HS-27A (cell line): ENCODE results near the gene ASGR1.

Source experiments
- DNase-seq: peaks from one replicate; pipeline ENCODE4 v3.0.0-alpha.2; 2012; ENCODE audit warnings: low read depth, missing footprints

The ASGR1 gene, protein sequence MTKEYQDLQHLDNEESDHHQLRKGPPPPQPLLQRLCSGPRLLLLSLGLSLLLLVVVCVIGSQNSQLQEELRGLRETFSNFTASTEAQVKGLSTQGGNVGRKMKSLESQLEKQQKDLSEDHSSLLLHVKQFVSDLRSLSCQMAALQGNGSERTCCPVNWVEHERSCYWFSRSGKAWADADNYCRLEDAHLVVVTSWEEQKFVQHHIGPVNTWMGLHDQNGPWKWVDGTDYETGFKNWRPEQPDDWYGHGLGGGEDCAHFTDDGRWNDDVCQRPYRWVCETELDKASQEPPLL

DNA sequence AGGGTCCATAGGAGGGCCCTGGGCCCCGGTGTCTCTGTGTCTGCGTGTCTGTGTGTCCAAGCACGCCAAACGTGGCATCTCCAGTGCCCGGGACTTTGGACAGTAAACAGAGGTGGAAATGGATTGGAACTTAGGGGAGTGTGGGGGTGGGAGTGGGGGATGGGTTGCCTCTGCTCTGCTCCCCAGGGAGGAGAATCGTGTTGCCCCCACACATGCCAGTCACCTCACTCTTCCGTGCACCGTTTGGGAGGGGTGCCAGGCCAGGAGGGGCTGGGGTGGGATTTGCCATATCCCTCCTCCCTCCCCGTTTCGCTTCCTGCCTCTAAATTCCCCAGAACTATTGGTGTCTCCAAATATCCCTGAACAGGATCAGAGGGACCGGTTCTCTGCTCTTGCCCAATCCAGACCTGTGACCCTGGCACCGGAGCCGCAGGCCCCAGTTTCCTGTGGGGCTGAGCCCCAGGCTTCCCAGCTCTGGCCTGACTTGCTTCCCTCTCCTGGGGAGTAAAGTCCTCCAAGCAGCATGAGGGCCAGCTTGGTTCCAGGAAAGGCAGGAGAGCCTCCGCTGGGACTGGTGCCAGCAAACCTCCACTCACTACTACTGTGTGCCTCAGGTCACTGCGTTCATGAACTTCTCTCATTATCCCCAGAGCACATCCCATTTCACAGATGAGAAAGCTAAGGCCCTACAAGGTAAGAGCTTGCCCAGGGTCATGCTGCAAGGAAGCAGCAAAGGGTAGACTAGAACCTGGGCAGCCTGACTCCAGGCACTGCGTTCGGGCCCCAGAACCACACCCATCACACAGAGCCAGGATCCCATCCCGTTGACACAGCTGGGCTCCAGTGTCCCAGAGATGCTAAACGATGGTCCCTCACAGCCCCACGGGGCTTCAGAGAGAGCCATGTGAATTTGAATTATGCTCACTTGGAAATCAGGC lies at the start of gene ASGR1:
ASGR1 (minus strand) TSS at position 54 of the 938 bp plus-strand sequence. CDS start 807 bp downstream, outside the sequence.
- no peak for DNase-seq

DNA sequence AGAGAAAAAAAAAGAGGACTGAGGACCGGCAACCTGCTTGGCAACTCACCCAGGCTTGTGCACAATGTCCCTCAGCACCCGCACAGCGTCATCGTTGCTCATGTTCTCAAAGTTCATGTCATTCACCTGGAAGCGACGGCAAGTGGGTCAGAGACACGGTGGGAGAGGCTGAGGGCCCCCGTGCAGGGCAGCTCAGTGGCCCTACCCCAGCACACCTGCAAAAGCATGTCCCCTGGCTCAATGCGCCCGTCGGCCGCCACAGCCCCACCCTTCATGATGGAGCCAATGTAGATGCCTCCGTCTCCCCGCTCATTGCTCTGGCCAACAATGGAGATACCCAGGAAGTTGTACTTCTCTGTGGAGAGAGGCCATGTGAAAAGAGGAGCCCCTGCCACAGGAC lies 49.8 kb upstream of the ASGR1 start:
- DNase-seq = no peak

DNA sequence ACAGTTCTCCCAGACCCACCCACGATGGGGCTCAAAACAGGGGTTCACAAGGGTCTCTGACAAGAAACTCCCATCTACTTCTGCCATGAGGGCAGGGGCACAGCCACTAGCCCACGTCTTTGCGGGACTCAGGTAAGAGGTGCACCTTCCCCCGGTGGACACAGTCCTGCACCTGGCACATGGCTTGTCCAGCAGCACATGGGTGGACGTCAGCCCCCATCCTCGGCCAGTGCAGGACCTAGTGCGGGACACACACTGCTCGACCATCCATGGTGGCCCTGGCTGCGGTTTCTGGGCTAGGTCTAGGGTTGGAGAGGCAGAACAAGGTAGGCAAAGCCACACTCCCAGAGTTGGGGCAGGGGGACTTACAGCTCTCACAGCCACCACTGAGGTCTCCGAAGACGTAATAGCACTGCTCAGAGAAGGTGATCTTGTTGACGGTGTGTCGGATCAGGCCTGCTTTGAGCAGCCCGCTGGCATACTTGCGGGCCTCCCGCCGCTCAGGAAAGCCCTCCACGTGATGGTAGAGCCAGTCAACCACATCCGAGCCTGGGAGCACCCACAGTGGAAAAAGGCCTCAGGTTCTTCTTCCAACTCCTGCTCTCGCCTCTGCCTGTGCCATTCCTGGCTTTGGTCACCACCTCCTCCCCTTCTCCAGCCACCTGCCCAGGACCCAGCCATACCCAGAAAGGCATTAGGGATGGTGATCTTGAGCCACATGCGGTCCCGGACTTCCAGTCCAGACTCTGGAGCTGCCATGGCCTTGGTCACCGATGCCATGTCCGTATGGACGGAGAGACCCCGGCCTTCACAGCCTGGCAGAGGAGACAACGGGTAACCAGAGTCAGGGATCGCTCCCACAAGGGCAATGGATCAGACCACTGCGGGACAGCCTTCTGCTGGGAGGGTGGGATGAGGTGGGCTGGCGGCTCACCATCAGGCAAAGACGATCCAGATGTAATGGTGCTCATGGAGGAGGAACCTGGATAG lies 47.8 kb upstream of the ASGR1 start:
- no peak for DNase-seq

DNA sequence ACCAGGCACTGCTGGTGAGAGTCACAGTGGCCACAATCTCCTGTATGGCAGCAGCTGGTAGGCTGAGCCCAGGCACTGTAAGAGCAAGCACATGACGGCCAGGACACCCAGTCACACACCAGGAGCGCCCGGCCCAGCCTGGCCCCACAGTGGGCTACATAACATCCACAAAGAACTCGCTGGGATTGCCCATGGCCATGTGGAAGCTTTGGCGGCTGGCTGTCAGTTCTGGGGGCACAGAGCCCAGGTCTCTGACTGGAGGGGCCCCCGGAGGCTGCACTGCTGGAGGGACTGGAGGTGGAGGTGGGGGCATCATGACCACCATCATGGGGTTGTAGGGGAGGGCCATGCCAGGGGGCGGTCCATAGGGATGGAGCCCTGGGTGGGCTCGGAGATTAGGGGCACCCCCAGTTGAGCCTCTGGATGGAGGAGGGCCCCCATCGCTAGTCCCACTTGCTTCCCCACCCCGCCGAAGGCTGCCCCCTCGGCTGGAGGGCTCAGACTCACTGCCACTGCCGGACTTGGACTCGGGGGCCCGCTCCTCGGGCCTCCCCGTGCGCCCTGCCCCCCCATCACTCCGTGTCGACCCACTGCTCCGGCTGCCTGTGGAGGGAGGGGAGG lies 46.7 kb upstream of the ASGR1 start:
- DNase-seq = no peak

DNA sequence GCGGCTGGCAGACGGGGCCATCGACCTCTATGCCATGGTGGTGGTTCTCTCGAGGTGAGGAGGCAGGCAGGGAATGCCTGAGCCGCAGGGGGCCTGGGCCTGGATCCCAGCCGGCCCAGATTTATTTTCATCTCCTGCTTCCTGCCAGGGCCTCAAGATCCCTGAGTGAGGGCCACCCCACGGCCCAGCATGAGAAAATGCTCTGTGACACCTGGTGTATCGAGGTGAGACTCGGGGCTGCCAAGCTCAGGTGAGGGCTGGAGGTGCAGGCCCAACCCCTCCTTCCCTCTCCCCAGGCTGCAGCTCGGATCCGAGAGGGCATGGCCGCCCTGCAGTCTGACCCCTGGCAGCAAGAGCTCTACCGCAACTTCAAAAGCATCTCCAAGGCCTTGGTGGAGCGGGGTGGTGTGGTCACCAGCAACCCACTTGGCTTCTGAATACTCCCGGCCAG lies 45.5 kb upstream of the ASGR1 start:
- DNase-seq = no peak

DNA sequence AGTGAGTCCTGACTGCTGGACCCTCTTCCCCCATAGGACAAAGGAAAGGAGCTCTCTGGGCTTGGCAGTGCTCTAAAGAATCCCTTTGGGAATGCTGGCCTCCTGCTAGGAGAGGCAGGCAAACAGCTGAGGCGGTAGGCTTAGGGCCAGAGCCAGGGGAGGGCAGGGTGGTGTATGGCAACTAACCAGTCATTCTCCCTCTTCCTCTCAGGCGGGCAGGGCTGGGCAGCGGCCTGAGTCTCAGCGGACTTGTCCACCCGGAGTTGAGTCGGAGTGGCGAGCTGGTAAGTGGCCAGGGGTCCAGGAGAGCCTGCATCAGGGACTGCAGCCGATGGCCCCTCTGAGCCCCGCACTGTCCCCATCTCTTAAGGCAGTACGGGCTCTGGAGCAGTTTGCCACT lies 44.9 kb upstream of the ASGR1 start:
- no peak for DNase-seq

DNA sequence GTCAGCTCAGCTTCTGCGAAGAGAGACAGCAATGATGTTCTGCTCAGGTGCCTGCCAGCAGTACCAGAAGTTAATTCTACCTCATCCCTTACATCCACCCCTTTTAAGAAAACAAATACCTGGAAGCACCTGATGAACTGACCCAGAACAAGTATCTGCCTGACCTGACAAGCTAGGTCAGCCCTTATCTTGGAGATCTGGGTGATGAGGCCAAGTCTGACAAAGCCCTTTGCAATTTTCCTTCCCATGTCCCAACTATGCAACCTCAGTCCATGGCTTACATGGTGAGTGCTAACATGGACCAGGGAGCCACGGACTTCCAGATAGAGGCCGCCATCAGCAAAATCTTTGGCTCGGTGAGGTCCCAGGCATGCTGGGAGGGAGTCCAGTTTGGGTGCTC lies 44.2 kb upstream of the ASGR1 start:
- DNase-seq = no peak

DNA sequence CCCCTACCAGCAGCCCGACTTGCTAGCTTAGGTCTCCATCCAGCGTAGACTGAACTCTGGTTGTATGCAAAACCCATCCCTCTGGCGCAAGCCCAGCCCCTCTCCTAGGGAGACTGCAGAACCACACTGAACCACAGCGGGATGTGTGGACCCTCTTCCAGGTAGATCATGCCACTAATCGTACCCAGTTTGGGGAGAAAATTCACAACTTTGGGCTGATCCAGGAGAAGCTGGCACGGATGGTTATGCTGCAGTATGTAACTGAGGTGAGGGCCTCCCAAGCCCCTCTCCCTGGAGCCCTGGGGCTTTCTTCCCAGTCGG lies 43.8 kb upstream of the ASGR1 start:
- DNase-seq = no peak

DNA sequence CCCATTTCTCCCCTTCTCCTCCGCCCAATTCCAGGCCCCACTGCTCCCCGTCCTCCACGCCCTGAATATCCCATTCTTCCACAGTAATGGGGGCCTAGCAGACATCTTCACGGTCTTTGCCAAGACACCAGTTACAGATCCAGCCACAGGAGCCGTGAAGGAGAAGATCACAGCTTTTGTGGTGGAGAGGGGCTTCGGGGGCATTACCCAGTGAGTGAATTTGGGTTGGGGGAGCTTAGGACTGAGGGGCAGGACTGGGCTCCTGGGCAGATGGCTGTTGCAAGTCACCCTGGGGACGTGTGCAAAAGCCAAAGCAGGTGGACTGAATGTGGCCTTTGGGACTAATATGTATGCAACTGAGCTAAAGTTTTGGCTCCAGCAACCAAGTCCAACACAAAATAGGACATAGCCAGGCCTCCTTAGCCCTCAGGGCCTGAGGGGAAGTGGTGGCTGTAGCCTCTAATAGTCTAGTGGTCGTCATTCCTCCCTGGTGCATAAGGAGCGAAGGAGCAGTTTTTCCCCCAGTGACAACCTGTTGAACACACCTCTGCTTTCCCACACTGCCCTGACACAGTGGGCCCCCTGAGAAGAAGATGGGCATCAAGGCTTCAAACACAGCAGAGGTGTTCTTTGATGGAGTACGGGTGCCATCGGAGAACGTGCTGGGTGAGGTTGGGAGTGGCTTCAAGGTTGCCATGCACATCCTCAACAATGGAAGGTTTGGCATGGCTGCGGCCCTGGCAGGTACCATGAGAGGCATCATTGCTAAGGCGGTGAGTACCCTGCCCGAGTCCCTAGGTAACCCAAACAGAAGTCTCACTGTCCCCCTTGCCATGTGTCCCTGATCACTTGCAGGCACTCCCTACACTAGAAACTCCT lies 43.2 kb upstream of the ASGR1 start:
- no peak for DNase-seq

DNA sequence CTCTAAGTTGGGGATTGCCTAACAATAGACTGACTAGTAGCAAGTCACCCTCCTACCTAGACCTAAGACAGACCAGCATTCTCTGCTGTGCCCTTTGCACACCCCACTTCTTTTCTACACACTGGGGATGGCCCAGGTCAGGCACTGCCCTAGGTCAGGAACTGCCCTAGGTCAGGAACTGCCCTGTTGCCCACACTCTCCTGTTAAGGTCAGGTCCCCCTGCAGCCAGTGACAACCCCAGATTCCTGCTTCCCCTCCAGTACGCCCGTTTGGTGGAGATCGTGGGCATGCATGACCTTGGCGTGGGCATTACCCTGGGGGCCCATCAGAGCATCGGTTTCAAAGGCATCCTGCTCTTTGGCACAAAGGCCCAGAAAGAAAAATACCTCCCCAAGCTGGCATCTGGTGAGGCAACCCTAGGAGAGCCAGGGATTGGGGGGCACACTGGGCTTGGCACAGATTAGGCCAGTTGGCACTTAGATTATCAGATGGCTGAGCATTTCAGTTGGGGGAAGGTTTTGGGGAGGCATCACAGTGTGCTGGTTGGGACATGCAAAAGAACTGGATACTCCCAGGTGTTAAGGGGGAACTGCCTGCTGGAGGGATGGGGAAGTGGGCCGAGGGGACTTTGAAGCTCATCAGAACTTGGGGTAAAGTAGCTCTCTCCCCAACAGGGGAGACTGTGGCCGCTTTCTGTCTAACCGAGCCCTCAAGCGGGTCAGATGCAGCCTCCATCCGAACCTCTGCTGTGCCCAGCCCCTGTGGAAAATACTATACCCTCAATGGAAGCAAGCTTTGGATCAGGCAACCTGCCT lies 42.3 kb upstream of the ASGR1 start:
- DNase-seq = no peak

DNA sequence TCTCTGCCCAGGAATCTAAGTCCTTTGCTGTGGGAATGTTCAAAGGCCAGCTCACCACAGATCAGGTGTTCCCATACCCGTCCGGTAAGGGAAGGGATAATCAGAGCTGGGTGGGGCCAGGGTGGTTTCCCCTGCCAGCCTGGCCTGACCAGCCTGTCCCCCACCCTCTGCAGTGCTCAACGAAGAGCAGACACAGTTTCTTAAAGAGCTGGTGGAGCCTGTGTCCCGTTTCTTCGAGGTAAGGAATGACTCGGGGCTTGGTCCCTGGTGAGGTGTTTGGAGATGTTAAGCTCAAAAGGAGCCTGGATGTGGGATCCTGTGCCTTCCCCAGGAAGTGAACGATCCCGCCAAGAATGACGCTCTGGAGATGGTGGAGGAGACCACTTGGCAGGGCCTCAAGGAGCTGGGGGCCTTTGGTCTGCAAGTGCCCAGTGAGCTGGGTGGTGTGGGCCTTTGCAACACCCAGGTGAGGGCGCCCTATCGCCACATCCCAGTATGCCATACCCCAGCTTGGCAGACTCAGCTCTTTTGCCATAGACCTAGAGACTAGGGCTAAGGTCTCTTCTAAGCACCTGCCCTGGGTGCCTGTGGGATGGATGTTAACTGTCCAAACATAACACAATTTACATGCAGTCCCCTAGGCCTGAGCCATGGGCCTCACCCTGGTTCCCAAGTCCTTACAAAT lies 41.6 kb upstream of the ASGR1 start:
- no peak for DNase-seq

DNA sequence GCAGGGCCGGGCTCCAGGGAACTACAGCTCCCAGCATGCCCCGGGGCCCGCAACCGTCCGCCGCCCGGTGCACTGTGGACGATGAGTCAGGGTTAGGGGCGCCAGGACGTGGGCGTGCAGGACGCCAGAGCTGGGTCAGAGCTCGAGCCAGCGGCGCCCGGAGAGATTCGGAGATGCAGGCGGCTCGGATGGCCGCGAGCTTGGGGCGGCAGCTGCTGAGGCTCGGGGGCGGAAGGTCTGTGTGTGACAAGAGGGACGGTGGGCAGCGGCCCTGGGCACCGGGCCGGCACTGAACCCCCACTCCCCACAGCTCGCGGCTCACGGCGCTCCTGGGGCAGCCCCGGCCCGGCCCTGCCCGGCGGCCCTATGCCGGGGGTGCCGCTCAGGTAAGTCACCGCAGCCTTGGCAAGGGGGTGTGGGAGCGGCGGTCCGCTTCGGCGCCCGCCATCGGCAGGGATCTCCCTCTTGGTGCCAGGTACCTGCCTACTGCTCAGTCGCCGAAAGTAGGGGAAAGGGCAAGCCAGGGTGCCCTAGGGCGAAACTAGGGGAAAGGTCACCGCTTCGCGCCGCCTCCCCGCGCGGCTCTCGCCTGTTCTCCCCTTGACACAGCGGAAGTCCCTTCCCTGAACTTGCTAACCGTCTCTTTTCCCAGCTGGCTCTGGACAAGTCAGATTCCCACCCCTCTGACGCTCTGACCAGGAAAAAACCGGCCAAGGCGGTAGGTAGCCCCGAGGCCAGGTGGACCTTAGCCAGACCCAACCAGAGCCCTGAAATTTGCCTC lies 40.8 kb upstream of the ASGR1 start, which contains the start of the genes ACADVL and DLG4:
ACADVL (plus strand) TSS at position 127 of the 781 bp plus-strand sequence; CDS start at position 174, 47 bp downstream.
DLG4 (minus strand) TSS at position 25 of the 781 bp plus-strand sequence.
- no peak for DNase-seq

DNA sequence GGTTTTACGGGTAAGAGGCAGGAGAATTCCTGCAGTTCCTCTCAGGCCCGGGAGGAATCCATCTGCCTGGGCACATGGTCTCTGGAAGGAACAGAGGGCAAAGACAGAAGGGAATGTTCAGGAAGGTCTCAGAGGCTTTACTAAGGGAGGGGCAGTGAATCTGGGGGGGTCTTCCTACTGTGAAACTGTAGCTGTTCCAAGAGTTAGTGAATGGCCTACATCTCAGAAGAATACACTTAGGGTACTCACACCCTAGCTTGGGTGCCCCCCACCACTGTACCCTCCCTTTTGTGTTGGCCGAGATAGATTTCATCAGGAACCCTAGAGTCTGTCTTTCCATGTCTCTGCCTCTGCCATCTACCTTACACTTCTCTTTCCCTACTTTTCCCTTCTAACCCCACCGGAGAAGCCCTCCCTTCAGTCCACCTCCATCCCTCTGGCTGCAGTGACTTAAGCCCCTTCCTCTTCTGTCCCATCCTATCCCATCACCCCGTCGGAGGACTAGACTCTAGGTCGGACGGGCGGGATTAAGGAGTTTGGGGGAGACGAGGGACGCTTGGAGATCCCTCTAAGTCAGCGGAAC lies 40.1 kb upstream of the ASGR1 start:
- DNase-seq = no peak

DNA sequence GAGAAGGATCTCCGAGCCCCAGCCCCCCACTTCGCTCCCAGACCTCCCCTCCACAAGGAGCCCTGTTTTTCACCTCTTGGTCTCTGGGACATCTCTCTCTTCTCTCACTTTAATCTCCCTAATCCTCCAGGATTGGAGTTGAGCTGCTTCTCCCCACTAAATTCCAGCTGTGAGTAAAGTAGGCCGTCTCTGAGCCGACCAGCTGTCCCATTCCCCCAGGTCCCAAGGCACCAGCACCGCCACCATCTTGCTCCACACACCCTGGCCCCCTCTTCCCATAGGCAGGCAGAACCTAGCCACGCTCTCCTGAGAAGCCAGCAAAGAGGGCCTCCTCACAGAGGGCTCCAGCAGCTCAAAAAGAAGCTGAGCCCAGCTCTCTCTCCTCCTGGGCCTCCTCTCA lies 39.6 kb upstream of the ASGR1 start:
- DNase-seq = no peak

DNA sequence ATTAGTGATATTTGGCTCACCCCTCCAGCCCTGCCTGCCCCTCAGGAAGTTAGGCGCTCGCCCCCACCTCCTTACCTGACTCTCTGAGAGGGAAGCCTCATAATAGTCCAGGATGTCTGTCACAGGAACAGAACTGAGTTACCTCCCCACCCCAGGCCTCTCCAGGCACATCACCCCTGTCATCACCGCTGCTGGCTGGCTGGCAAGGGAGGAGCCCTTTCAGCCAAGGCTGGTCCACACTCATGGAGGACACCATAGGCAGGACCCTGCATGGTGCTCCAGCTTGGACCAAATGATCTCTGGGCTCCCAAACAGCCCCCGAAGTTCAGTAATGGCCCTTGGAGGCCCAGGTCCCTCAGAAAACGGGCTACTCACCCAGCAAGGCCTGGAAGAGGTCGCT lies 39.0 kb upstream of the ASGR1 start:
- no peak for DNase-seq

DNA sequence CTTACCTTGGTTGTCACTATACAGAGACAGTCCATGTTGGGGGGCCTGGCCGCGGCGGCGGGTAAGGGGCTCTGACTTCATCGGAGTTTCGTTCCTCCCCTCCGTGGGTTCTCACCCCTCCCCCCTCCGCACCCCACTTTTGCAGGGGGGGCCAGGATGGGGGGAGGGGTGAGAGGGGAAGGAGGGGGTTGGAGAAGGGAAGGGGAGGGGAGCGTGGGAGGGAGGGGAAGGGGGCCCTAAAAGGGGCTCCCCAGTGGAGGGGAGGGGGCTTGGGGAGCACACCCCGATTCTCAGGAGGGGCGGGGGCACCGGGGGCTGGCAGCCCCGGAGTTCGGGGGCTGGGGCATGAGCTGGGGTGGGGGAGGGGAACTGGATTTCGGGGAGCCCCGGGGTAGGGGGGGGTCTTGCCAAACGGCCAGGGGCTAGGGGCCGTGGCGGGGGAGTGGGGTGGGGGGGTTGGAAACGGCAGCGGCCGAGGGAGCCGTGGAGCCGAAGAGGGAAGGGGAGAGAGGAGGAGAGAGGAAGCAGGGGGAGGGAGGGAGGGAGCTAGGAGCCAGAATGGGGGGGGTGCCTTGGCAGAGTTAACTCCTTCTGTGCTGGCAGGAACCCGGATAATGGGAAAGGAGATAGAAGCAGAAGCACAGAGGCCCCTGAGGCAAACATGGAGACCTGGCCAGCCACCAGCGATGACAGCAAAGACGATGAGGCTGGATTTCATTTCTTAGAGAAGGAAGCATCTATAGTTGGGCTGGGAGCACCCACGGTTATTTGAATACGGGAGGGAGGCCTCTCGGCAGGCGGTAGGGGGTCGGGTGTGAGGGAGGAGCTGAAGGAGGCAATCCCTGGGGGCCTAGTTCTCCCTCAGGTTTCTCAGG lies 38.2 kb upstream of the ASGR1 start:
- DNase-seq = no peak
